AG09319 (cell line): ENCODE results near the gene TMEM115.

ENCODE experiments used
- DNase-seq: peaks from one replicate; pipeline ENCODE4 v3.0.0-alpha.2; 2010; ENCODE audit warnings: low read depth; ENCODE audit errors: extremely low read depth
- TF ChIP-seq, protein P1 (sequence below): IDR thresholded peaks from 2 replicates; pipeline ENCODE4 v1.5.1; 2011; ENCODE audit warnings: low read depth, mild to moderate bottlenecking, inconsistent platforms, low read length, moderate library complexity

The TMEM115 gene

DNA sequence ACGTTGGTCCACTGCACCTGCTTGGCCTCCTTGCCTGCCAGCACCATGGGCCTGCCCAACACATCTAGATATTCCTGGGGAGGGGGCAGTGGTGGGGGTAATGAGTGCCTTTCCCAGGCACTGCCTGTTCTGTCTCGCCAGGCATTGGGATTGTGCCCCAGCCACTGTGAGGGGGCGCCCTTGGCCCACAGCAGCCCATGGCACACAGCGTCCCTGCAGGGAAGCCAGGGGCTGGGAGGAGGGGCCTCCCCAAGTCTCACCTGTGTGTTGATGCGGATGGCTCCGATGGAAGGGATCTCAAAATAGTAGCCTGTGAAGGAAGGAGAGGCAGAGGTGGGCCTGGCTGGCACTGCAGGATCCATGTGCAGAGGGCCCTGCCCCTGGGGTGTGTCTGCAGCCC lies 18.7 kb upstream of the TMEM115 start:
- TF ChIP-seq, protein P1, sequence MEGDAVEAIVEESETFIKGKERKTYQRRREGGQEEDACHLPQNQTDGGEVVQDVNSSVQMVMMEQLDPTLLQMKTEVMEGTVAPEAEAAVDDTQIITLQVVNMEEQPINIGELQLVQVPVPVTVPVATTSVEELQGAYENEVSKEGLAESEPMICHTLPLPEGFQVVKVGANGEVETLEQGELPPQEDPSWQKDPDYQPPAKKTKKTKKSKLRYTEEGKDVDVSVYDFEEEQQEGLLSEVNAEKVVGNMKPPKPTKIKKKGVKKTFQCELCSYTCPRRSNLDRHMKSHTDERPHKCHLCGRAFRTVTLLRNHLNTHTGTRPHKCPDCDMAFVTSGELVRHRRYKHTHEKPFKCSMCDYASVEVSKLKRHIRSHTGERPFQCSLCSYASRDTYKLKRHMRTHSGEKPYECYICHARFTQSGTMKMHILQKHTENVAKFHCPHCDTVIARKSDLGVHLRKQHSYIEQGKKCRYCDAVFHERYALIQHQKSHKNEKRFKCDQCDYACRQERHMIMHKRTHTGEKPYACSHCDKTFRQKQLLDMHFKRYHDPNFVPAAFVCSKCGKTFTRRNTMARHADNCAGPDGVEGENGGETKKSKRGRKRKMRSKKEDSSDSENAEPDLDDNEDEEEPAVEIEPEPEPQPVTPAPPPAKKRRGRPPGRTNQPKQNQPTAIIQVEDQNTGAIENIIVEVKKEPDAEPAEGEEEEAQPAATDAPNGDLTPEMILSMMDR = no peak

DNA sequence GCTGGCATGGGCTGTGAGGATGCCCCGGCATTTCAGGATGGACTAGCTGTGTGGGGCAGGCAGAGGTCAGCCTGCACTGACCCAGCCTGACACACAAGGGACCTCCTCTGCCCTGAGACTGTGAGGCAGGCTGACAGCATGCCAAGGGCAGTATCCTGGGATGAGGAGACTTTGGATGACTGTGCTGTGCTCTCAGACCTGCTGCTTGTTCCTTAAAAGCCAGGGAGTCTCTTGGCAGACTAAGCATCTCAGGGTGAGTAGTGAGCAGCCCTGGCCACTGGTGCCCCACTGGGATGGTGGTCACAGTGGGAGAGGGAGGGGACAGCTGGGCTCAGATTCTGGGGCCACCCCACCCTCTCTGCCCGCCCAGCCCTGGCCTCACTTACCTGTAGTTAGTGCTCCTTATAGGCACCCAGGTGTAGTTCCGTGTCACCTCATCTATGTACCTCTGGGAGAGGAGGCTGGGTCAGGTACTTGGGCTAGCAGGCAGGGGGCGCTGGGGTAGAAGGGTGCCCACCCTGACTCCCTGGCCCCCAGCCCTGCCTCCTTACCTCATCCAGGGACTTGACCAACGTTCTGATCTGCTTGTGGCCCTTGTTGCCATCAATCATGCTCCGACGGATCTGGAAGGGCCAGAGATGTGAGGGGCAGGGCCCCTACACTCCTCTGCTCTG lies 16.1 kb upstream of the TMEM115 start:
- TF ChIP-seq, protein P1 = no peak
- DNase-seq = no peak

More for the DNA sequence above, 18.7 kb upstream of the TMEM115 start:
- DNase-seq = no peak

DNA sequence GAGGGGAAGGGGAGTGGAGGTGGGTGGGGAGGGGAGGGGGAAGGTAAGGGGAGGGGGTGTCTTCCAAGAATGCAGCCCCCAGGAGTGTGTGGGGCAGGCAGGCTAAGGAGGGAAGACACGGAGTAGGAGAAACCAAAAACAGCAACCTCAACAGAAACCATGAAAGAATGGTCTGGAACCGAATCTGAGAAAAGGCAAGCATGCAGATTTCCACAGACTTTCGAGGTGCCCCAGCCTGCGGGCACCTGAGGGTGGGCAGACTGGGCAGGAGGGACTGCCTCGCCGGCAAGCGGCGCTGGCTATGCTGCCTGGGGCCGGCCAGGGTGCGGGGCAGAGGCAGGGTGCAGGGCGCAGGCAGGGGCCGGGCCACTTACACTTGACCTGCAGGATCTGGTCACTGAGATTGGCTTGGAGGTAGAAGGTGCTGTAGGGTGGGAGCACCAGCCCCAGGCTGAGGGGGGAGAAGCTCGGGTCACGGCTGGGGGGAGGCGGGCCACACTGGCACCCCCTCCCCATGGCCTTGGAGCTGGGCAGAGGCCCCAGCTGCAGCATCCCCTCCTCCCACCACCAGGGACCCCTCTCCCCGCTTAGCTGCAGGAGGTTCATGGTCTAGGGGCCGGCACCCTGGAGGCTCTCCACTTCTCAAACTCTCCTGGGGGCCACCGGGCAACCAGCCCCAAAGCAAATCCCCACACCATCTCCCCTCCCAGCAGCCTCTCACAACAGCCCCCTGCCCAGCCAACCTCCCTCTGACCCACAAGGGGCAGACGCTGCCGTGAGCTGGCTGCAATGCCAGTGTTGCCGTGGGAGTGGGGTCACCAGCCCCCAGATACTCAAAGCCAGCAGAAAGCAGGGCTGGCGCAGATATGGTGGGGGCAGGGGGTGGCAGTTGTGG lies 15.3 kb upstream of the TMEM115 start:
- DNase-seq = no peak
- TF ChIP-seq, protein P1 = no peak

DNA sequence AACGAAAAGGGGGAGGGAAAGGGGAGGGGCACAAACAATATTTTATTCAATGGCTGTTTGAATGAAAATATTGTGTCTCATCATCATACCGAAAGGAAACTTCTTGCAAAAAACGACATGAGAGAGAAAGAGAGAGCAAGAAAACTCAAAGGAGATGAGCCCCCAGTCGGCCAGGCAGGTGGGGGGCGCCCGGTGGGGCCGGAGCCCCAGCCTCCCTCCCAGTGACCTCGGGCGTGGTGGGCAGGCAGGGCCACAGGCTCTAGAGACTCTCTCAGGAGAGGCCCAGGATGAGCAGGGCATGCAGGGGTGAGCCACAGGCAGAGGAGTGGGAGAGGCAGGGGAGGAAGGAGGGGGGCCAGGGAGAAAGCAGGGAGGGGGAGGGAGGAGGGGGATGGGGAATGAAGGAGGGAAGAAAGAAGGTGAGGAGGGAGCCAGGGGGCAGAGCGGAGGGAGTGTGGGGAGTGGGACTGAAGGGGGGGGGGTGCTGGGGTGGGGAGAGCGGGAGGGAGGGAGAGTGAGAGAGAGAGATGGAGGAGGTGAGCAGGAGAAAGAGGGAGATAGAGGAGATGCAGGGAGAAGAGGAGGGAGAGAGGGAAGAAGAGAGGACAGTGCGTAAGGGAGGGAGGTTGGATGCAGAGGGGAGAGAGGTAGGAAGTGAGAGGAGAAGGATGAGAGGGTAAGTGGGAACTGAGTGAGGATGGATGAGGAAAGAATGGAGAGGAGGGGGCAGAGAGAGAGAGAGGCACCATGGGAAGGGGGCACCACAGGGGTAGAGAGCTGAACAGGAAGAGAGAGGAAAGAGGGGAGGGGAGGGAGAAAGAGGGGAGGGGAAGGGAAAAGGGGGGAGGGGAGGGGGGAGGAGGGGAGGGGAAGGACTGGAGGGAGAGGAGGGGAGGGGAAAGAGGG lies 14.1 kb upstream of the TMEM115 start:
- DNase-seq = no peak
- TF ChIP-seq, protein P1 = no peak

DNA sequence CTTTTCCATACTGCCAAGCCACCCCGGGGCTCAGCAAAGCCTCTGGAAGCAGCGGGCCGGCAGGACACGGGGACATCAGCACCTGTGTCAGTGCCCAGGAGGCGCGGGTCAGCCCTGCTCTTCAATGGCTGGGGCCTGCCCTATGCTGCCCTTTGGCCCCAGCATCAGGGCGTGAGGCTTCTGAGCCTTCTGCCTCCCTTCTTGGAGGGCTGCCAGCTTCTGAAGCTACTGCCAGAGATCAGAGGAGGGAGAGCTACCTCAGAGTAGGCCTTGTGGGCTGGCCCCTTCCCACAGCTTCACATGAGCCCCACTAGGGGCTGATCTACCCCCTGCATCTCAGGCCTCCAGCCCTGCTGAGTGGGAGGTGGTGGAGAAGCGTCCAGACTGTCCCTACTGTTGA lies 13.0 kb upstream of the TMEM115 start:
- DNase-seq = no peak
- TF ChIP-seq, protein P1 = no peak

DNA sequence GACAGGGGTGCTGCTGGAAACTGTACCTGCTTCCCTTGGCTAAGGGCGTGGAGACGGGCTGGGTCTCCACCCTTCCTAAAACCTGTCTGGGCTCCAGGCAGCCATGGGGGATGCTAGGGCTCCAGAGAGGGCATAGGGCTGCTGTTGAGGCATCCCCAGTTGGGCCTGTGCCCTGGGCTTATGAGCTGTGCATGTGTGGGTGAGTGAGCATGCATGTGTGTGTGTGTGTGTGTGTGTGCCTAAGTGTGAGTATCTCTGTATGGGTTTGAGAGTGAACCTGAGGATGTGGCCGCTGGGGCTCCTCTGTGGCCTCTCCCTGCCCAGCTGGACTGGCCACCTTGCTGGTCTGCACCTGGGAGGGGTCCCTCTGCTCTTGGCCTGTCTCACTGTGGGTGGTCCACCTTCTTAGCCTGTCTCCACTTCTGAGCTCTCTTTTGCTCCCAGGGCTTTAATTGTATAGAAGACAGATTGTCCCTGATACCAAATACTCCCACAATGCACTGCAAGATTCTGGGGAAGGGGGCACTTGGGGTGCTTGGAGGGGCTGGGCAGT lies 11.9 kb upstream of the TMEM115 start:
- DNase-seq = no peak
- TF ChIP-seq, protein P1 = no peak
